Endothelial cell (in vitro differentiated cells): ENCODE measurements around the gene SPANXC. TPM values are rescaled to one million over a fixed set of nuclear protein-coding genes. Genes with fewer than 3 reads are reported as not detected.
"Not testable (repeated sequence)": the region's sequence is repeated elsewhere in the genome, so short reads cannot be mapped to it uniquely, and the experiment has no call there.

Experiments
- DNase-seq: peaks from one replicate; pipeline ENCODE4 v3.0.0; 2021; ENCODE audit warnings: low spot score
- H3K27ac Mint-ChIP-seq: one replicate; pipeline ENCODE4 v1.8.0; 2021; ENCODE audit warnings: mixed read lengths, inconsistent platforms; ENCODE audit not compliant: unreplicated experiment
- H3K27me3 Mint-ChIP-seq: one replicate; pipeline ENCODE4 v1.8.0; 2021; ENCODE audit warnings: mild to moderate bottlenecking, moderate library complexity, mixed read lengths, inconsistent platforms; ENCODE audit not compliant: unreplicated experiment
- H3K36me3 Mint-ChIP-seq: one replicate; pipeline ENCODE4 v1.8.0; 2021; ENCODE audit warnings: mild to moderate bottlenecking, low read depth, mixed read lengths, inconsistent platforms; ENCODE audit not compliant: unreplicated experiment
- H3K4me1 Mint-ChIP-seq: one replicate; pipeline ENCODE4 v1.8.0; 2021; ENCODE audit warnings: mild to moderate bottlenecking, mixed read lengths, inconsistent platforms; ENCODE audit not compliant: unreplicated experiment
- H3K4me3 Mint-ChIP-seq: one replicate; pipeline ENCODE4 v1.8.0; 2021; ENCODE audit warnings: mild to moderate bottlenecking, mixed read lengths, inconsistent platforms; ENCODE audit not compliant: unreplicated experiment
- H3K9me3 Mint-ChIP-seq: one replicate; pipeline ENCODE4 v1.8.0; 2021; ENCODE audit warnings: mixed read lengths, inconsistent platforms; ENCODE audit not compliant: unreplicated experiment
- CTCF ChIP-seq: fragments of 200-600 bp; sonication (generic); IDR thresholded peaks from one replicate; pipeline ENCODE4 v1.5.0; 2021; ENCODE audit warnings: antibody characterized with exemption; ENCODE audit not compliant: unreplicated experiment
- long read RNA-seq: library from polyadenylated mRNA; unstranded; transcript quantifications from one replicate; pipeline ENCODE4 v2.0.0, GENCODE V29; 2020; ENCODE audit not compliant: unreplicated experiment
- total RNA-seq: library from RNA; stranded (reverse); fragmentation: NEBNext Ultra II Directional; extraction: Animal tissue kit (Norgen Biotek cat#: 25700); gene quantifications from one replicate; pipeline ENCODE4 v1.2.1, GENCODE V29; 2021; ENCODE audit not compliant: unreplicated experiment

SPANXC gene, protein sequence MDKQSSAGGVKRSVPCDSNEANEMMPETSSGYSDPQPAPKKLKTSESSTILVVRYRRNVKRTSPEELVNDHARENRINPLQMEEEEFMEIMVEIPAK
- not detected for total RNA-seq
- long read RNA-seq = 0 reads

DNA sequence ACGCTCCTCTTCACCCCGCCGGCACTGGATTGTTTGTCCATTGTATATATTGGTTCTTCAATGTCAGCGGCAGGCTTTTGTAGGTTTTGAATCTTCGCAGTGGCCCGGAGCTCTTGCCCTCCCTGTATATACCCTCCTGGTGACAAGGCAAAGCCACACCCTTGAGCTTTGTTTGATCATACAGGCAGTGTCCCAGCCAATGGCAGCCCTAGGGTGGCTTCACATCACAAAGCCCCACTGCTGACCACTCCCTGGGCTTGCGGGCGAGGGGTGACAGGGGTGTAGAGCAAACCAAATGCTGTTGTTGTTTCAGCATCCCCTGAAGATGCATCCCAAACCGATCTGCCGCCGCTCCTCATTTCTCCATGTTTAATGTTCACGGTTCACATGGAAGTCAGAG, at the start of gene SPANXC:
Gene SPANXC, minus strand, starts transcription at position 101 of the 400 bp plus-strand sequence. Its CDS starts 60 bp downstream, at position 41.
- not testable (repeated sequence) for H3K9me3 Mint-ChIP-seq, H3K27ac Mint-ChIP-seq, H3K4me1 Mint-ChIP-seq, H3K27me3 Mint-ChIP-seq, DNase-seq, H3K4me3 Mint-ChIP-seq, H3K36me3 Mint-ChIP-seq

GRCh38 chrX:141279476-141279875, 37.2 kb upstream of the SPANXC start:
- no peak overlapping the region for H3K4me3 Mint-ChIP-seq
- H3K27me3 Mint-ChIP-seq = no peaks in the 10 kb centered on the region
- no peaks in the 10 kb centered on the region for H3K4me1 Mint-ChIP-seq
- no peak for DNase-seq
- no peaks in the 10 kb centered on the region for H3K9me3 Mint-ChIP-seq
- H3K36me3 Mint-ChIP-seq = no peaks in the 10 kb centered on the region
- no peak overlapping the region for H3K27ac Mint-ChIP-seq
- TF ChIP-seq CTCF = no peak

GRCh38 chrX:141278306-141278705, 36.0 kb upstream of the SPANXC start:
- DNase-seq = peak; percentile 6
- Mint-ChIP-seq H3K4me1 (no peaks in the 10 kb centered on the region), H3K27me3 (no peaks in the 10 kb centered on the region), H3K9me3 (no peaks in the 10 kb centered on the region), H3K27ac (no peak overlapping the region), H3K4me3 (no peak overlapping the region), H3K36me3 (no peaks in the 10 kb centered on the region)
- TF ChIP-seq CTCF = peak; percentile 39

- no peaks in the 10 kb centered on the region for H3K27me3 Mint-ChIP-seq
- H3K4me3 Mint-ChIP-seq = no peak overlapping the region
- no peaks in the 10 kb centered on the region for H3K9me3 Mint-ChIP-seq
- peaks cover 5% of the 10 kb centered on the region for H3K4me1 Mint-ChIP-seq
- no peak for DNase-seq
- no peaks in the 10 kb centered on the region for H3K36me3 Mint-ChIP-seq
- no peak for TF ChIP-seq CTCF
- no peak overlapping the region for H3K27ac Mint-ChIP-seq
Observed at GRCh38 chrX:141258080-141258479, 15.8 kb upstream of the SPANXC start.

DNA sequence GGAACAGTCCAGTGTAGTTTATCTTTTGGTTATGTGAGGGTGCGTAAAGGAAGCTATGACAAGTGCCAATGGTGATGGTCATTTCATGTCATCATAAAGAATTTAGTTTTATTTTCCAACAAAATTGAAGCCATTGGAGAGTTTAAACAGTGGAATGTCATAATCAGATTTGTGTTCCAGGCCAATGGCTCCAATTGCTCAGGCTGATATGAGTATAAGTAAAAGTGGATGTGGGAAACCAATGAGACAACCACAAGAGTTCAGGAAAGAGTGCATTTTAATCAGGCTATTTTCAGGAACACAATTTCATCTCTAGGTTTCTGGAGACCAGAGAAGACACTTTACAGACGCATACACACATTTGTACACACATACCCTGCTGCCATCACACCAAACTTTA, 20.7 kb downstream of the SPANXC start:
- Mint-ChIP-seq H3K4me1 (no peaks in the 10 kb centered on the region), H3K27ac (no peak overlapping the region), H3K27me3 (no peaks in the 10 kb centered on the region), H3K9me3 (no peaks in the 10 kb centered on the region), H3K36me3 (no peaks in the 10 kb centered on the region), H3K4me3 (no peak overlapping the region)
- TF ChIP-seq CTCF = no peak
- no peak for DNase-seq
